ENCODE results near the gene ABRAXAS1.

Gene ABRAXAS1

GRCh38 chr4:83449009-83449408 lies 35.9 kb downstream of the ABRAXAS1 start:
- DNase-seq (ENCODE audit: low spot score): no peak

GRCh38 chr4:83440899-83441298 lies 44.0 kb downstream of the ABRAXAS1 start:
- no peak for DNase-seq (ENCODE audit: low spot score)

DNA sequence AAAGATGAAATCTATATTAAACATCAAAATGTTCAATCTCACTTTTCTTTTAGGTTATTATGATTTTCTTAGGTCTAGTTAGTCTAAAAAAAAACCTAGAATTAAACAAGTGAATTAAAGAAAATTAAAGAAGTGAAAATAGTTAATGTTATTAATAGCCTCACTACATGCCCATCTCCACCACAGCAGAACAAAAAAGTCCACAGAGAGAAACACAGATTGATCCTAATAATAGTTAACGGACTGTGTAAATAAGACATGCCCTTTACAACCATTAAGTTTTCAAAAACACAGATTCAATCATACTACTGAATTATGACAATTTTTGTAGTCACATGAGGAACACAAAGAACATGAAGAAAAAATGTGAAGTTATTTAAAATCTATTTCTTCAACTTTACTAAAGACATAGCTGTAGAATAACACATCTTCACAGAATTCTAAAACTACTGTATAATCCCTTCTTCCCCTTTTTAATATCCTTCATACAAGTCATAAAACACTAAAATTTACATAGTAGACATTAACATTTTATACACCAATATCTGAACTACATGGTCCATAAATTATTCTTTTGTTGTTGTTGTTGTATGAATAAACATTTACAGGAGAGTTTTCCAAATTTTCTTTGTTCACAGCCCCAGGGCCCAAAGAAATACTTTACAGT lies 44.6 kb downstream of the ABRAXAS1 start:
- DNase-seq (ENCODE audit: low spot score): no peak

DNA sequence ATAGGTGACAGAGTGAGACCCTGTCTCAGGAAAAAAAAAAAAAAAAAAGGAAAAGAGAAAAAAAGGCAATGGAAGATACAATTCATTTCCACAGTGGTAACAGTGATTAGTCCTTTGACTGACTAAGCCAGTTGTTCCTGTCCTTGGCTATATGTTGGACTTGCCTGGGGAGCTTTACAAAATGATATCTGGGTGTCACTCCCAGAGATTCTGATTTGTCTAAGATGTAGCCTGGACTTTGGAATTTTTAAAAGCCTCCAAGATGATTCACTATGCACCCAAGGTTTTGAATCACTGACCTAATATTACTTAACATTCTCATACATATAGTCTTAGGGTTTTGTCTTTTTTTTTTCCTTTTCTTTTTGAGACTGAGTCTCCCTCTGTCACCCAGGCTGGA lies 46.2 kb downstream of the ABRAXAS1 start:
- DNase-seq (ENCODE audit: low spot score): no peak

DNA sequence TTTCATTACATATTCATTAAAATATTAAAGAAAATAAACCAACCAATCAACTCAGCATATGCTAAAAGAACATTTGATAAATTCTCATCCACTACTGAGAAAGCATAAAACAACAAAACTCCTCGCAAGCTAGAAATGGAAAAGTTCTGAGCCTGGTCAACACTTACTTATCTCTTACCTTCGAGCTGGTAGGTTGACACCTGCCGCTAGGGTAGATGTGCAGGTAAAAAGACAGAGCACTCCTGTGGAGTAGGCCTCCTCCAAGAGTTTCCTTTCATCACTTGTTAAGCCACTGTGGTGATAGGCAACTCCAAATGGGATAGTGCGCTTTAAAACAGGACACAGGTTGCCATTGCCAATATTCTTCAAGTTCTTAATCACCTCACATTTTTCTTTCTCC lies 48.2 kb downstream of the ABRAXAS1 start:
- no peak for DNase-seq (ENCODE audit: low spot score)

DNA sequence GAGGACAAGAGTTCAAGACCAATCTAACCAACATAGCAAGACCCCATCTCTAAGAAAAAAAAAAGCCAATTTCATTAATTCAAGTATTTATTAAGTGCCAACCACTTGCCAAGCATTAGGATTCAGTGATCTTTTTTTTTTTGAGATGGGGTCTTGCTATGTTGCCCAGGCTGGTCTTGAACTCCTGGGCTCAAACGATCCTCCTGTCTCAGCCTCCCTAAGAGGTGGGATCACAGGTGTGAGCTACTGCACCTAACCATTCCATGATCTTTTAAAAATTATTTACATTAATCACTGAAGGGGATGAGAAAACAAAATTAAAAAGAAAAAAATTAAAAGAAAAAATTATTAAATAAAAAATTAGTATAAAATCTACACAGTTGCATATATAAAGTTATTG lies 53.7 kb downstream of the ABRAXAS1 start:
- DNase-seq (ENCODE audit: low spot score): no peak

DNA sequence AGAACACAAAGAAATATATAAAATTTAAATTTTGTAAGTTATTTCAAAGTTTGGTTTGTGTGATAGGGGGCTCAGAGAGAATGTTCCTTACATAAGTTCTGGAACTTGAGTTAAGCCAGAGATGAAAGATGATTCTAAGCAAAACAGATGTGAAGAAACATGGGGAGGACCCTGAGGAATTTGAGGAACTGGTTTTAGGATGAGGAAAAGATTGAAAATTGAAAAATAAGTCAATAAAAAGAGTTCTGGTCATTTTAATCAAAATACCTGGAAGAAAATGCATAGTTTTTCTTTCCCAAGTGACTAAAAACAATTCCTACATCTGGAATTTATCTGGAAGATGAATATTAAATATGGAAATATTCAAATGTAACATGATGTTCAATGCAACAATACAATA lies 66.7 kb downstream of the ABRAXAS1 start:
- no peak for DNase-seq (ENCODE audit: low spot score)

DNA sequence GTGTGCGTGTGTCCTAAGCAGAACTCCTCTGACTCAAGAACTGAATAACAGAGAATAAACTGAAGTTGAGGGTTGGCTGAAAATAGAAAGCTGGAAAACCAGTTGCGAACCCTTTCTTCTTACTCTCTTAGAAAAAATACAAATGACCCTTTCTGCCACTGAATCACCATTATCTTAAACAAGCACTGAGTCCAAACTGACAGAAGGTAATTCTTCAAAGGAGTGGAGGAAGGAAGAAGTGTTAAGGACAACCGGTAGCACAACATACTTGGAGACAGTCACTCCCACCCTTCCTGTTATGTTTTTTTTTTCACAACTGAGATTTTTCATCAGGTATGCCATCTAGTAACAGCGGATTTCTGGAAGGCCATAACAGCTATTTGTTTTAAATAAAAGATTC lies 67.3 kb downstream of the ABRAXAS1 start:
- no peak for DNase-seq (ENCODE audit: low spot score)

- no peak for DNase-seq (ENCODE audit: low spot score)
These were observed 71.2 kb downstream of the ABRAXAS1 start for GRCh38 chr4:83413676-83414075.
